B cell (primary cell): Measurements from ENCODE around the gene TP53BP2.

Experiments
- CTCF ChIP-seq: fragments of 200-600 bp; IDR thresholded peaks from one replicate; pipeline ENCODE4 v1.8.0; 2022; ENCODE audit warnings: antibody characterized with exemption, mild to moderate bottlenecking
- EZH2 ChIP-seq: IDR thresholded peaks from 2 replicates; pipeline ENCODE4 v1.6.1; 2012; ENCODE audit warnings: borderline replicate concordance, low read depth, mild to moderate bottlenecking, moderate library complexity, low read length; ENCODE audit not compliant: insufficient read depth, poor library complexity, severe bottlenecking

GRCh38 chr1:223759273-223759672 is 86.5 kb downstream of the TP53BP2 start:
- TF ChIP-seq CTCF (no peak), EZH2 (no peak)
